SK-N-SH (cell line): ENCODE data around the gene TEKT2.

Experiments used
- CHD2 ChIP-seq: fragments of 150-350 bp; IDR thresholded peaks from 2 replicates; pipeline ENCODE4 v1.6.1; 2018; ENCODE audit warnings: low read length; ENCODE audit not compliant: partially characterized antibody
- CTCF ChIP-seq: fragments of 200-600 bp; sonication (generic); IDR thresholded peaks from 2 replicates; pipeline ENCODE4 v1.6.1; 2017; ENCODE audit warnings: antibody characterized with exemption, mild to moderate bottlenecking, moderate library complexity
- EZH2phosphoT487 ChIP-seq: fragments of 200-600 bp; sonication (generic); IDR thresholded peaks from 2 replicates; pipeline ENCODE4 v1.6.1; 2017; ENCODE audit warnings: low read depth, mixed run types, mild to moderate bottlenecking, antibody characterized with exemption, moderate library complexity, borderline replicate concordance
- JUND ChIP-seq: IDR thresholded peaks from 2 replicates; pipeline ENCODE4 v1.4.0; 2012
- SIN3A ChIP-seq: IDR thresholded peaks from 2 replicates; pipeline ENCODE4 v1.6.1; 2012; ENCODE audit warnings: low read depth, mild to moderate bottlenecking, low read length, moderate library complexity, borderline replicate concordance
- ZBTB33 ChIP-seq: IDR thresholded peaks from 2 replicates; pipeline ENCODE4 v1.4.0; 2012; ENCODE audit warnings: low read depth, borderline replicate concordance

GRCh38 chr1:36076979-36077573 is 6.8 kb upstream of the TEKT2 start:
- no peak for TF ChIP-seq CTCF
- TF ChIP-seq SIN3A = no peak
- TF ChIP-seq JUND = no peak
- no peak for TF ChIP-seq ZBTB33
- no peak for TF ChIP-seq EZH2phosphoT487
- no peak for TF ChIP-seq CHD2
